RWPE2 (cell line): ENCODE results near the gene SPRR3.
A peak's percentile ranks its signal among the peaks of the same experiment; 100 is the strongest.

Experiments
- ATAC-seq: fragments of 200-7000 bp; cut with Tn5 transposase; 3 replicates; pipeline ENCODE4 v1.9.1; 2021; ENCODE audit warnings: low read depth
- DNase-seq: peaks from one replicate; pipeline ENCODE4 v3.0.0-alpha.2; 2020; ENCODE audit warnings: low spot score
- H3K27ac ChIP-seq: fragments of 450-650 bp; 2 replicates; pipeline ENCODE4 v1.5.1; 2017; ENCODE audit warnings: mild to moderate bottlenecking; ENCODE audit not compliant: poor library complexity, severe bottlenecking
- H3K27me3 ChIP-seq: fragments of 250-450 bp; sonication (Bioruptor Pico); 2 replicates; pipeline ENCODE4 v1.5.1; 2021; ENCODE audit warnings: mild to moderate bottlenecking, moderate library complexity; ENCODE audit not compliant: insufficient read depth, poor library complexity, severe bottlenecking
- H3K36me3 ChIP-seq: fragments of 250-450 bp; sonication (Bioruptor Pico); 2 replicates; pipeline ENCODE4 v1.5.1; 2020; ENCODE audit warnings: low read depth, mild to moderate bottlenecking, moderate library complexity
- H3K4me1 ChIP-seq: fragments of 250-450 bp; sonication (Bioruptor Pico); 2 replicates; pipeline ENCODE4 v1.5.1; 2021; ENCODE audit warnings: mild to moderate bottlenecking, moderate library complexity; ENCODE audit not compliant: insufficient read depth, poor library complexity, severe bottlenecking
- H3K4me3 ChIP-seq: fragments of 250-450 bp; sonication (Bioruptor Pico); 2 replicates; pipeline ENCODE4 v1.5.1; 2021; ENCODE audit warnings: mild to moderate bottlenecking, moderate library complexity; ENCODE audit not compliant: severe bottlenecking
- H3K9me3 ChIP-seq: fragments of 250-450 bp; sonication (Bioruptor Pico); 2 replicates; pipeline ENCODE4 v1.5.1; 2021; ENCODE audit warnings: mild to moderate bottlenecking, moderate library complexity; ENCODE audit not compliant: severe bottlenecking
- CTCF ChIP-seq: fragments of 450-650 bp; IDR thresholded peaks from one replicate; pipeline ENCODE4 v1.5.1; 2017; ENCODE audit warnings: mild to moderate bottlenecking, moderate library complexity; ENCODE audit not compliant: poor library complexity, severe bottlenecking

The SPRR3 gene

DNA sequence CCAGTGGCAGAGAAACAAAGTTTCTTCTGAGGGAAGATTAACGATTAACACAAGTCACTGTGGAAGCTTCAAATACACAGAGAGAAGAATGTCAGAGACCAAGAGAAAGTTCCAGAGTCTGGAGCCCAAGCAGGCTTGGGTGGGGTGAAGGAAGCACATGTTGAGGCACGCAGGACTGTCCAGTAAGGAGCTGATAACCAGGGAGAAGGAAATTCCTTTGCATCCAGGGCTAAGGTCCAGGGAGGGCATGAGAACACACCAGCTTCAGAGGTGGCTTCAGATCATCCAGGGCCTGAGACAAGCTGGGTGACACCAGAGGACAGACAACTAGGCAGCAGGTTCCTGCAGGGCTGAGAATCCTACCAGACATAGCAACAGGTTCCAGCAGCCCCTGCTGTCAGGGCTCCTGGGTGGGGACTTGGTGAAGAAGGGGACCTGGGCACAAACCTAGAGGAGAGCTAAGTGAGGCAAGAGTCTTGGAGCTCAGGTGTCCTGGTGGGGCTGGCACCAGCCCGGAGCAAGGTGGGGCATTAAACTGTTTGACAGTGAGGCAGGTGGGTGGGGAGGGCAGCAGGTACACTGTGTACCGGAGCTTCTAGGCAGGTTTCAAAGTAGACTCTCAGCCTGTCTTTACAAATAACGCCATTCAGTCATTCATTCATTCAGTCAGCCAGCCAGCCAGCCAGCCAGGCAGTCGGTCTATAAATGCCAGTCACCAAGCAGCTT is 20.2 kb upstream of the SPRR3 start:
- no peak for TF ChIP-seq CTCF
- Histone ChIP-seq H3K27ac (no peak overlapping the region), H3K27me3 (no peaks in the 10 kb centered on the region), H3K36me3 (no peaks in the 10 kb centered on the region), H3K9me3 (no peaks in the 10 kb centered on the region), H3K4me3 (no peak overlapping the region), H3K4me1 (no peaks in the 10 kb centered on the region)
- ATAC-seq (no peak), DNase-seq (no peak)

- DNase-seq (no peak), ATAC-seq (no peak)
- Histone ChIP-seq H3K9me3 (no peaks in the 10 kb centered on the region), H3K27ac (no peak overlapping the region), H3K36me3 (no peaks in the 10 kb centered on the region), H3K4me1 (no peaks in the 10 kb centered on the region), H3K4me3 (no peak overlapping the region), H3K27me3 (no peaks in the 10 kb centered on the region)
- TF ChIP-seq CTCF: no peak
Measured at GRCh38 chr1:152982076-152982475, 19.5 kb upstream of the SPRR3 start.

DNA sequence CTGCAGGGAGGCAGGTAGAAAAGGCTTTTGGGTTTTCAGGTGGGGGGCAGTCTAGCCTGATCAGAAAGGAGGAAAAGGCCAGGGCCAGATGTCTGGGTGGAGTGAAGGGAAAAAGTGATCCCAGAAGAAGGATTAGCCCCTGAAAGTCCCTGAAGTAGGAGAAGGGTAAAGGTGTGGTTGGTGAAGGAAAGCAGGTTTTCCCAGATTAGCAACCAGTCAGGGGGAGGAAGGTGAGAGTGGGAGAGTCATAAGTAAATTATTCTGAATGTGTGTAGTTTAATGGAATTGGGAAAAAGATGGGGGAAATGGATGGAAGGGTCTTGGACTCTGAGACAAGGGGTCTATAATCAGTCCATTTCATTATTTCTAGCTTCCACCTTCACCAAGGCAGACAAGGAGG is 18.3 kb upstream of the SPRR3 start:
- no peak for TF ChIP-seq CTCF
- Histone ChIP-seq H3K27ac (no peak overlapping the region), H3K4me3 (no peak overlapping the region), H3K27me3 (no peaks in the 10 kb centered on the region), H3K36me3 (no peaks in the 10 kb centered on the region), H3K4me1 (peaks cover 3% of the 10 kb centered on the region), H3K9me3 (no peaks in the 10 kb centered on the region)
- DNase-seq: no peak
- ATAC-seq: no peak

GRCh38 chr1:152983743-152984142 is 17.8 kb upstream of the SPRR3 start, which contains the start of gene SPRR1A:
Gene SPRR1A, plus strand, starts transcription at chr1:152984081. Its CDS starts 1,150 bp downstream, at chr1:152985231.
- Histone ChIP-seq H3K9me3 (no peaks in the 10 kb centered on the region), H3K27ac (no peak within 1 kb of the TSS), H3K36me3 (no peaks in the 10 kb centered on the region), H3K27me3 (no peaks in the 10 kb centered on the region), H3K4me1 (peaks cover 3% of the 10 kb centered on the region), H3K4me3 (no peak within 1 kb of the TSS)
- TF ChIP-seq CTCF: no peak
- DNase-seq (no peak), ATAC-seq (peak; percentile 70; the same call in 2 of the 3 replicates)

DNA sequence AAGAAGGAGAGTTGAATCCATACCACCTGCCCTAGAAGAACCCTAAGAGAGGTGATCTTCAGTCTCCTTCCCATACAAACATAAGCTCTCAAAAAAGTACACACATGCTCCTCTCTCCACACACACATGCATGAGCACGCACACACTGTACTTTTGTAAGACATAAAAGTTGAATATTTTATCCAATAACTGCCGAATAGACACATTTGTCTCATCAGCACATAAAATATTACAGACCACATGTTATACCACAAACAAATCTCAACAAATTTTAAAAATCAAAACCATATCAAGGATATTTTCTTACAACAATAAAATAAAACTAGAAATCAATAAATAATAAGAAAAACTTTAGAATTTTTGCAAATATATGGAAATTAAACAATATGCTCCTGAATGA is 15.0 kb upstream of the SPRR3 start:
- peaks cover 3% of the 10 kb centered on the region for H3K4me1 ChIP-seq
- no peaks in the 10 kb centered on the region for H3K9me3 ChIP-seq
- DNase-seq (no peak), ATAC-seq (no peak)
- H3K27ac ChIP-seq: no peak overlapping the region
- no peak overlapping the region for H3K4me3 ChIP-seq
- H3K27me3 ChIP-seq: no peaks in the 10 kb centered on the region
- no peaks in the 10 kb centered on the region for H3K36me3 ChIP-seq
- TF ChIP-seq CTCF: no peak
